GM10248 (cell line): Measurements from ENCODE around the gene RUNX1.
A peak's percentile ranks its signal among the peaks of the same experiment; 100 is the strongest.
"Not testable (repeated sequence)": the region's sequence is repeated elsewhere in the genome, so short reads cannot be mapped to it uniquely, and the experiment has no call there.

Experiments used
- CTCF ChIA-PET: fragments of 300-600 bp; sonication (Branson Sonifier 250); formaldehyde crosslinking; extraction: SDS; loops from one replicate; lab custom pipeline; 2021; ENCODE audit warnings: antibody characterized with exemption; lab: Yijun Ruan, JAX
- POLR2A ChIA-PET: fragments of 350-650 bp; sonication (Branson Sonifier 250); formaldehyde crosslinking; extraction: SDS; loops from one replicate; lab custom pipeline; 2020; ENCODE audit warnings: antibody characterized with exemption; lab: Yijun Ruan, JAX
- DNase-seq: peaks from one replicate; pipeline ENCODE4 v3.0.0; 2012; ENCODE audit errors: extremely low spot score
- TF ChIP-seq, protein P1 (sequence below): IDR thresholded peaks from 2 replicates; pipeline ENCODE4 v1.5.1; 2012; ENCODE audit warnings: mild to moderate bottlenecking, low read depth; ENCODE audit errors: extremely low read depth, missing control alignments, control extremely low read depth

The RUNX1 gene

DNA sequence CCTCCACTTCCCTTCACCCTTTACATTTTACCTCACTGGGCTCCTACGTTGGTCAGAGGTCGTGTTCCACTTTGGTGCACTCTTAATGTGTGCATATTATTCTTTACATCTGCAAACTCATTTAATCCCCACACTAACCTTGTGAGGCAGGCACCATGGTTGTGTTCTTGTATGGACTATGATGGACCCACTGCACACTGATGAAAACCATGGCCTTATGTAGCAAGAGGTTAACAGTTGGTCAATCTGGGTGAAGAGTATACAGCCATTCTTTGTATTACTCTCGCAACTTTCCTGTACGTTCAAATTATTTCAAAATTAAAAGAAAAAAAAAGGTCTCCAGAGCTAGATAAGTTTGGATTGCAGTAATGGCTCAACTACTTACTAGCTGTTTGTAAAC lies 78.5 kb downstream of the RUNX1 start:
- TF ChIP-seq, protein P1, sequence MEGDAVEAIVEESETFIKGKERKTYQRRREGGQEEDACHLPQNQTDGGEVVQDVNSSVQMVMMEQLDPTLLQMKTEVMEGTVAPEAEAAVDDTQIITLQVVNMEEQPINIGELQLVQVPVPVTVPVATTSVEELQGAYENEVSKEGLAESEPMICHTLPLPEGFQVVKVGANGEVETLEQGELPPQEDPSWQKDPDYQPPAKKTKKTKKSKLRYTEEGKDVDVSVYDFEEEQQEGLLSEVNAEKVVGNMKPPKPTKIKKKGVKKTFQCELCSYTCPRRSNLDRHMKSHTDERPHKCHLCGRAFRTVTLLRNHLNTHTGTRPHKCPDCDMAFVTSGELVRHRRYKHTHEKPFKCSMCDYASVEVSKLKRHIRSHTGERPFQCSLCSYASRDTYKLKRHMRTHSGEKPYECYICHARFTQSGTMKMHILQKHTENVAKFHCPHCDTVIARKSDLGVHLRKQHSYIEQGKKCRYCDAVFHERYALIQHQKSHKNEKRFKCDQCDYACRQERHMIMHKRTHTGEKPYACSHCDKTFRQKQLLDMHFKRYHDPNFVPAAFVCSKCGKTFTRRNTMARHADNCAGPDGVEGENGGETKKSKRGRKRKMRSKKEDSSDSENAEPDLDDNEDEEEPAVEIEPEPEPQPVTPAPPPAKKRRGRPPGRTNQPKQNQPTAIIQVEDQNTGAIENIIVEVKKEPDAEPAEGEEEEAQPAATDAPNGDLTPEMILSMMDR: no peak
- DNase-seq: no peak
- ChIA-PET CTCF (no interaction called here), POLR2A (no interaction called here)

GRCh38 chr21:34970167-34970500 lies 79.0 kb downstream of the RUNX1 start:
- TF ChIP-seq, protein P1: no peak
- ChIA-PET POLR2A (no interaction called here), CTCF (no interaction called here)
- DNase-seq: no peak

GRCh38 chr21:34969423-34970166 lies 79.5 kb downstream of the RUNX1 start:
- DNase-seq: no peak
- ChIA-PET CTCF (interaction anchor here (1.4 kb wide), 1 partner anchor 11 kb away, joined by 3 read pairs; no protein-coding TSS in a partner anchor), POLR2A (no interaction called here)

DNA sequence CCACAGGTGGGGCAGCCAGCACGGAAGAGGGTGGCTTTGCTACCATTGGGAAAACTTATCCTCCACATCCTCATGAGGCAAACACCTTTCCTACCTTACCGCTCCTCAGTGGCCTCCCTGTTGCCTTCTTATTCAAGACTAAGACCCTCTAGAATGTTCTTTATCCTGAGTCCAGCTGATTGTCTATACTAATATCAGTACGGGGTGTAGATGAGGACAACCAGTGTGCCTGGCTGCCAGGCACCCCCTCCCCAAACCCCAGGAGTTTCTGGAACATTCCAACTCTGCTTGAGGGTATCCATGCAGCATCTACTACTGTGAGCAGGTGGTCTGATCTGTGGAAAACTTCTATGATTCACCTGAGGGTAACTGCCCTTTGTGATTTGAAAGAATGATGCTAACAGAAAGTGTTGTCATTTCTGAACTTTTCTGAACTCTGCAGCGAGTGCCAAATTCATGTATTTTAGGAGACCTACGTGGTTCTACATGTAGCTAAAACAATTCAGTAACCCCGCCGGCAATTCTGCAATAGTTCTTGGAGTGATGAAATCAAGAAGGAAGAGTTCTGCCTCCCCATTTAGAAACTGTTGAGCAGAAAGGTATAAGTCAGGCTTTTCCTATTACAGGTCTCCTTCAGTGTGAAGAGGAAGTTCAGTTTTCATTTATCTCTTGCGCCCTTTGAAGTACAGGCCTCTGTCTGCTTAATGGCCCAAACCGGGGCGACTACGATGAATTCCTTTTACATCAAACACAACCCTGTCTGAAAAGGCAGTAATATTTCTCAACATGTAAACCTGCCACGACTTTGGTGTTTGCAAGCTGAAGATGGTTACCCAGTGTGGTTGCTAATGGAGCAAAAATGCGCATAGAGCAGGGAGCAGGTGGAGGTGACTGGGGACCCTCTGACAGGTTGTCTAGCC lies 80.4 kb downstream of the RUNX1 start:
- TF ChIP-seq, protein P1: no peak
- peak; percentile 24 for DNase-seq
- CTCF ChIA-PET: interaction anchor here (1.0 to 1.4 kb wide), 2 partner anchors 12 to 15 kb away, joined by 3 read pairs; no protein-coding TSS in a partner anchor
- POLR2A ChIA-PET: no interaction called here

More at GRCh38 chr21:34969423-34970166, 79.5 kb downstream of the RUNX1 start:
- TF ChIP-seq, protein P1: no peak

- POLR2A ChIA-PET: no interaction called here
- CTCF ChIA-PET: interaction anchor here (1.0 kb wide), 3 partner anchors 8 to 698 kb away, joined by 3 read pairs; no protein-coding TSS in a partner anchor
- TF ChIP-seq, protein P1: no peak
- peak; percentile 31 for DNase-seq
Measured at GRCh38 chr21:34967509-34968289, 81.4 kb downstream of the RUNX1 start.

GRCh38 chr21:34966881-34967280 lies 82.2 kb downstream of the RUNX1 start:
- CTCF ChIA-PET: interaction anchor here (1.0 to 1.2 kb wide), 3 partner anchors 9 to 699 kb away, joined by 3 read pairs; no protein-coding TSS in a partner anchor
- DNase-seq, POLR2A ChIA-PET: not testable (repeated sequence)
